PC-9 (cell line): ENCODE measurements around the gene RPS15. TPM values are rescaled to one million over a fixed set of nuclear protein-coding genes. Genes with fewer than 3 reads are reported as not detected.

Source experiments
- BruUV-seq: library from RNA; stranded (reverse); fragments of 400-500 nt; replicated peaks from 2 replicates; lab custom pipeline; 2021; lab: Mats Ljungman, UMichigan
- CTCF ChIA-PET: fragments of 300-600 bp; sonication (Branson Sonifier 250); formaldehyde crosslinking; loops from one replicate; lab custom pipeline; 2022; ENCODE audit warnings: antibody characterized with exemption; lab: Charles Lee
- POLR2A ChIA-PET: fragments of 300-600 bp; sonication (Branson Sonifier 250); formaldehyde crosslinking; loops from one replicate; lab custom pipeline; 2022; ENCODE audit warnings: antibody characterized with exemption; ENCODE audit not compliant: unreplicated experiment; lab: Charles Lee
- DNase-seq, 2 experiments: peaks; one replicate each; pipeline versions ENCODE4 v3.0.0 to v3.0.0-alpha.2; 2015 to 2022; ENCODE audit warnings: mixed read lengths in 1 of 2
- H2AFZ ChIP-seq: fragments of 200-600 bp; sonication (generic); 2 replicates; pipeline ENCODE4 v1.8.1; 2017; ENCODE audit warnings: antibody characterized with exemption
- H3F3A ChIP-seq: fragments of 200-600 bp; sonication (generic); 2 replicates; pipeline ENCODE4 v1.8.1; 2017; ENCODE audit warnings: antibody characterized with exemption, mild to moderate bottlenecking, low read depth; ENCODE audit not compliant: insufficient read depth
- H3K27ac ChIP-seq: fragments of 200-600 bp; sonication (generic); 2 replicates; pipeline ENCODE4 v1.6.1; 2016; ENCODE audit warnings: mixed run types
- H3K27me3 ChIP-seq: fragments of 200-600 bp; sonication (generic); 2 replicates; pipeline ENCODE4 v1.6.1; 2016; ENCODE audit warnings: low read depth, mixed run types; ENCODE audit not compliant: insufficient read depth
- H3K36me3 ChIP-seq: fragments of 200-600 bp; sonication (generic); 2 replicates; pipeline ENCODE4 v1.6.1; 2016; ENCODE audit warnings: low read depth, mixed run types
- H3K4me1 ChIP-seq: fragments of 200-600 bp; sonication (generic); replicated peaks from 2 replicates; pipeline ENCODE4 v1.6.1; 2016; ENCODE audit warnings: mixed run types; ENCODE audit not compliant: insufficient read depth
- H3K4me2 ChIP-seq: fragments of 200-600 bp; sonication (generic); 2 replicates; pipeline ENCODE4 v1.6.1; 2017; ENCODE audit warnings: mixed run types
- H3K4me3 ChIP-seq: fragments of 200-600 bp; sonication (generic); 2 replicates; pipeline ENCODE4 v1.6.1; 2016; ENCODE audit warnings: mixed run types
- H3K79me2 ChIP-seq: fragments of 200-600 bp; sonication (generic); 2 replicates; pipeline ENCODE4 v1.6.1; 2017; ENCODE audit warnings: low read depth, mixed run types
- H3K9me2 ChIP-seq: fragments of 200-600 bp; sonication (generic); 2 replicates; pipeline ENCODE4 v1.8.1; 2017; ENCODE audit warnings: mild to moderate bottlenecking; ENCODE audit not compliant: insufficient read depth
- H3K9me3 ChIP-seq: fragments of 200-600 bp; sonication (generic); 2 replicates; pipeline ENCODE4 v1.8.1; 2016; ENCODE audit warnings: low read depth; ENCODE audit not compliant: insufficient read depth
- H4K20me1 ChIP-seq: fragments of 200-600 bp; sonication (generic); 2 replicates; pipeline ENCODE4 v1.8.1; 2017; ENCODE audit not compliant: insufficient read depth
- CTCF ChIP-seq: fragments of 200-600 bp; sonication (generic); conservative IDR thresholded peaks from 2 replicates; pipeline ENCODE4 v1.6.1; 2017; ENCODE audit warnings: mixed run types, antibody characterized with exemption, mild to moderate bottlenecking, moderate library complexity
- EZH2 ChIP-seq: fragments of 200-600 bp; sonication (generic); IDR thresholded peaks from 2 replicates; pipeline ENCODE4 v1.8.0; 2017; ENCODE audit warnings: antibody characterized with exemption, low read depth
- intact Hi-C: fragments of 100-400 bp; cut with micrococcal nuclease; formaldehyde crosslinking; loops from one replicate; pipeline ENCODE4 v1.10.0; 2022; ENCODE audit not compliant: unreplicated experiment
- total RNA-seq: library from RNA; stranded (reverse); gene quantifications from 2 replicates; pipeline ENCODE4 v1.2.3, GENCODE V29; 2021

RPS15 gene
- total RNA-seq, 1 experiment from 2014 or later: 967 TPM

- intact Hi-C loops: no loop called here
- Histone ChIP-seq H3K36me3 (no peaks in the 10 kb centered on the region), H3K79me2 (0 out of 2 replicates have a peak, but pooled peaks cover 1% of the 10 kb centered on the region), H3K9me3 (no peaks in the 10 kb centered on the region), H3F3A (no peaks in the 10 kb centered on the region), H3K4me2 (no peak overlapping the region), H4K20me1 (no peaks in the 10 kb centered on the region), H3K9me2 (no peaks in the 10 kb centered on the region), H3K27me3 (no peaks in the 10 kb centered on the region), H3K27ac (no peak overlapping the region), H3K4me3 (no peak overlapping the region), H3K4me1 (no peaks in the 10 kb centered on the region), H2AFZ (no peak overlapping the region)
- DNase-seq: no peak
- ChIA-PET POLR2A (no interaction called here), CTCF (no interaction called here)
- no TSS peak for BruUV-seq
- no peak for TF ChIP-seq CTCF
- TF ChIP-seq EZH2: no peak
Observed at GRCh38 chr19:1389033-1389940, 48.9 kb upstream of the RPS15 start.

GRCh38 chr19:1390890-1391423 is 47.2 kb upstream of the RPS15 start:
- Histone ChIP-seq H3K79me2 (no peaks in the 10 kb centered on the region), H3K27me3 (no peaks in the 10 kb centered on the region), H3K4me3 (no peak overlapping the region), H3K9me2 (no peaks in the 10 kb centered on the region), H3K4me1 (no peaks in the 10 kb centered on the region), H2AFZ (no peak overlapping the region), H3K9me3 (no peaks in the 10 kb centered on the region), H4K20me1 (no peaks in the 10 kb centered on the region), H3K27ac (no peak overlapping the region), H3K4me2 (no peak overlapping the region), H3F3A (no peaks in the 10 kb centered on the region), H3K36me3 (no peaks in the 10 kb centered on the region)
- ChIA-PET CTCF (no interaction called here), POLR2A (no interaction called here)
- TF ChIP-seq EZH2: no peak
- no peak for TF ChIP-seq CTCF
- no TSS peak for BruUV-seq
- intact Hi-C loops: no loop called here
- no peak for DNase-seq

GRCh38 chr19:1392407-1392806 is 45.8 kb upstream of the RPS15 start:
- H3K9me3 ChIP-seq: no peaks in the 10 kb centered on the region
- H3K9me2 ChIP-seq: no peaks in the 10 kb centered on the region
- H3K27ac ChIP-seq: no peak overlapping the region
- TF ChIP-seq CTCF (no peak), EZH2 (no peak)
- H3K4me3 ChIP-seq: no peak overlapping the region
- H3F3A ChIP-seq: no peaks in the 10 kb centered on the region
- no peaks in the 10 kb centered on the region for H3K36me3 ChIP-seq
- no peaks in the 10 kb centered on the region for H3K27me3 ChIP-seq
- no TSS peak for BruUV-seq
- POLR2A ChIA-PET: no interaction called here
- no peaks in the 10 kb centered on the region for H3K79me2 ChIP-seq
- H2AFZ ChIP-seq: no peak overlapping the region
- H3K4me1 ChIP-seq: no peaks in the 10 kb centered on the region
- no peak overlapping the region for H3K4me2 ChIP-seq
- no peaks in the 10 kb centered on the region for H4K20me1 ChIP-seq
- DNase-seq: no peak
- CTCF ChIA-PET: no interaction called here
- intact Hi-C loops: no loop called here
